PC-3 (cell line): Measurements from ENCODE around the gene SH2D6. TPM values are rescaled to one million over a fixed set of nuclear protein-coding genes. Genes with fewer than 3 reads are reported as not detected.

ENCODE experiments used
- ATAC-seq: fragments of 200-7000 bp; cut with Tn5 transposase; 2 replicates; pipeline ENCODE4 v1.9.1; 2020; ENCODE audit warnings: mild to moderate bottlenecking, moderate library complexity
- BruUV-seq: library from RNA; stranded (reverse); fragments of 400-500 nt; replicated peaks from 2 replicates; lab custom pipeline; 2021; lab: Mats Ljungman, UMichigan
- CTCF ChIA-PET: fragments of 300-600 bp; sonication (Branson Sonifier 250); formaldehyde crosslinking; loops from one replicate; lab custom pipeline; 2022; ENCODE audit warnings: antibody characterized with exemption; lab: Charles Lee
- POLR2A ChIA-PET: fragments of 300-600 bp; sonication (Branson Sonifier 250); formaldehyde crosslinking; loops from one replicate; lab custom pipeline; 2022; ENCODE audit warnings: antibody characterized with exemption; ENCODE audit not compliant: unreplicated experiment; lab: Charles Lee
- DNase-seq: peaks from one replicate; pipeline ENCODE4 v3.0.0-alpha.2; 2015
- H2AFZ ChIP-seq: fragments of 300-600 bp; sonication (generic); 2 replicates; pipeline ENCODE4 v1.6.0; 2016; ENCODE audit warnings: antibody characterized with exemption, low read length
- H3F3A ChIP-seq: fragments of 300-600 bp; sonication (generic); one replicate; pipeline ENCODE4 v1.6.0; 2017; ENCODE audit warnings: antibody characterized with exemption, low read length, control low read depth, mild to moderate bottlenecking; ENCODE audit not compliant: unreplicated experiment
- H3K27ac ChIP-seq: fragments of 300-600 bp; sonication (generic); 2 replicates; pipeline ENCODE4 v1.5.1; 2016; ENCODE audit warnings: mild to moderate bottlenecking, low read length
- H3K27me3 ChIP-seq: fragments of 300-600 bp; sonication (generic); 2 replicates; pipeline ENCODE4 v1.6.1; 2016; ENCODE audit warnings: low read length, mixed read lengths
- H3K36me3 ChIP-seq: fragments of 300-600 bp; sonication (generic); 2 replicates; pipeline ENCODE4 v1.6.1; 2016; ENCODE audit warnings: low read depth, mixed run types, low read length, mixed read lengths
- H3K4me1 ChIP-seq: fragments of 300-600 bp; sonication (generic); 2 replicates; pipeline ENCODE4 v1.5.1; 2016; ENCODE audit warnings: low read length; ENCODE audit not compliant: insufficient read depth
- H3K4me2 ChIP-seq: fragments of 300-600 bp; sonication (generic); 2 replicates; pipeline ENCODE4 v1.6.0; 2016; ENCODE audit warnings: low read length
- H3K4me3 ChIP-seq: fragments of 300-600 bp; sonication (generic); 2 replicates; pipeline ENCODE4 v1.5.1; 2016; ENCODE audit warnings: mild to moderate bottlenecking, low read length, mixed read lengths
- H3K79me2 ChIP-seq: fragments of 300-600 bp; sonication (generic); 2 replicates; pipeline ENCODE4 v1.6.1; 2017; ENCODE audit warnings: low read length, mixed read lengths
- H3K9ac ChIP-seq: fragments of 300-600 bp; sonication (generic); 2 replicates; pipeline ENCODE4 v1.6.0; 2016; ENCODE audit warnings: mild to moderate bottlenecking, low read length
- H3K9me2 ChIP-seq: fragments of 300-600 bp; sonication (generic); replicated peaks from 2 replicates; pipeline ENCODE4 v1.6.1; 2016; ENCODE audit warnings: mixed run types, low read length, mixed read lengths
- H3K9me3 ChIP-seq: fragments of 300-600 bp; sonication (generic); 2 replicates; pipeline ENCODE4 v1.6.1; 2016; ENCODE audit warnings: low read length, mixed read lengths
- H4K20me1 ChIP-seq: fragments of 300-600 bp; sonication (generic); 2 replicates; pipeline ENCODE4 v1.6.1; 2016; ENCODE audit warnings: low read length, mixed read lengths
- CTCF ChIP-seq: fragments of 300-600 bp; sonication (generic); conservative IDR thresholded peaks from 2 replicates; pipeline ENCODE4 v1.5.1; 2017; ENCODE audit warnings: antibody characterized with exemption, low read depth, mild to moderate bottlenecking, low read length
- EZH2 ChIP-seq: fragments of 300-600 bp; sonication (generic); IDR thresholded peaks from one replicate; pipeline ENCODE4 v1.6.1; 2017; ENCODE audit warnings: antibody characterized with exemption, mild to moderate bottlenecking, low read length; ENCODE audit not compliant: unreplicated experiment
- EZH2phosphoT487 ChIP-seq: fragments of 300-600 bp; sonication (generic); IDR thresholded peaks from 2 replicates; pipeline ENCODE4 v1.6.1; 2018; ENCODE audit warnings: mild to moderate bottlenecking, antibody characterized with exemption, low read length, borderline replicate concordance
- intact Hi-C: fragments of 100-400 bp; cut with micrococcal nuclease; formaldehyde crosslinking; loops from 2 replicates; pipeline ENCODE4 v1.9.0; 2023
- total RNA-seq: library from RNA; depleted of rRNA; stranded (reverse); fragments of >200 nt; gene quantifications from 2 replicates; pipeline ENCODE4 v1.2.3, GENCODE V29; 2014

Gene SH2D6
- total RNA-seq, 1 experiment from 2014 or later: not detected

DNA sequence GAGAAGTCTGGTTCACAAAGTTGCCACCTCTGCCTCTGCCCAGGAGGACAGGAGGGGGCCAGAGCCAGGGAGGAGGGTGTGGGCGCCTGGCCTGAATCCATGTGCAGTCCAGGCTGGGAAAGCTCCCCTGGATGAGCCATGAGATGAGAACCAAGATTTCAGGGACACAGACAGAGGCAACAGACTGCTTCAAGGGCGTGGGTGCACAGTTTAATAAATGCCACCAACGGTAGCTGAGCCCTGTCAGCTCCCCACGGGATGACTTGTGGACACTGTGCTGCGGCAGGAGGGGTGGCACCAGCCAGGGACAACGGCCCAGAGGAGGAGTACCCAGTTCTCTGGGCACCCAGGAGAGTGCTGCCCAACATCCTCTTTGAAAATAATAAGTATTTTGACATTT, 23.5 kb upstream of the SH2D6 start:
- Histone ChIP-seq H3K4me2 (no peak overlapping the region), H3K36me3 (peaks cover 11% of the 10 kb centered on the region; the same call in 1 of the 2 replicates), H3K27me3 (no peaks in the 10 kb centered on the region), H3K4me1 (peaks cover 19% of the 10 kb centered on the region), H3K9me2 (no peaks in the 10 kb centered on the region), H3K79me2 (no peaks in the 10 kb centered on the region), H2AFZ (no peak overlapping the region), H3F3A (no peaks in the 10 kb centered on the region), H3K4me3 (no peak overlapping the region), H3K27ac (no peak overlapping the region), H3K9me3 (no peaks in the 10 kb centered on the region), H3K9ac (no peak overlapping the region), H4K20me1 (no peaks in the 10 kb centered on the region)
- DNase-seq (no peak), ATAC-seq (no peak)
- no TSS peak for BruUV-seq
- intact Hi-C loops: no loop called here
- POLR2A ChIA-PET: no interaction called here
- CTCF ChIA-PET: no interaction called here
- TF ChIP-seq EZH2 (no peak), EZH2phosphoT487 (no peak), CTCF (no peak)

GRCh38 chr2:85395912-85396475, 22.5 kb upstream of the SH2D6 start:
- Histone ChIP-seq H3K4me2 (peak overlapping the region; percentile 83; the same call in 1 of the 2 replicates), H3K4me1 (peaks cover 19% of the 10 kb centered on the region), H3F3A (no peaks in the 10 kb centered on the region), H3K27ac (peak overlapping the region; percentile 46), H2AFZ (no peak overlapping the region), H4K20me1 (no peaks in the 10 kb centered on the region), H3K4me3 (no peak overlapping the region), H3K79me2 (no peaks in the 10 kb centered on the region), H3K9ac (no peak overlapping the region), H3K9me2 (no peaks in the 10 kb centered on the region), H3K36me3 (peaks cover 7% of the 10 kb centered on the region; the same call in 1 of the 2 replicates), H3K27me3 (no peaks in the 10 kb centered on the region), H3K9me3 (no peaks in the 10 kb centered on the region)
- CTCF ChIA-PET: no interaction called here
- DNase-seq: no peak
- no TSS peak for BruUV-seq
- intact Hi-C loops: no loop called here
- POLR2A ChIA-PET: interaction anchor here (0.6 kb wide), 1 partner anchor 181 kb away, joined by 4 read pairs; no protein-coding TSS in a partner anchor
- TF ChIP-seq CTCF: no peak
- TF ChIP-seq EZH2: no peak
- no peak for ATAC-seq
